Activated T-helper 2 cell treated with anti-CD3 and anti-CD28 coated beads, Interferon-gamma antibody, Interleukin-2, Interleukin-4, amounts not matched to agents 10 μg/mL and 5 μg/mL and 100 μg/mL, durations not matched to agents 14 hours and 24 hours and 36 hours (primary cell): ENCODE measurements around the gene KIAA0319L. TPM values are rescaled to one million over a fixed set of nuclear protein-coding genes. Genes with fewer than 3 reads are reported as not detected.

Experiments
- DNase-seq: peaks from one replicate; pipeline ENCODE4 v3.0.0; 2021; ENCODE audit warnings: low spot score
- H3K27ac Mint-ChIP-seq: one replicate; pipeline ENCODE4 v1.8.0; 2021; ENCODE audit warnings: mixed read lengths
- H3K27me3 Mint-ChIP-seq: one replicate; pipeline ENCODE4 v1.8.0; 2021; ENCODE audit warnings: low read depth, mixed read lengths
- H3K36me3 Mint-ChIP-seq: one replicate; pipeline ENCODE4 v1.8.0; 2021; ENCODE audit warnings: low read depth, mixed read lengths
- H3K4me1 Mint-ChIP-seq: one replicate; pipeline ENCODE4 v1.8.0; 2021; ENCODE audit warnings: low read depth, mixed read lengths
- H3K4me3 Mint-ChIP-seq: one replicate; pipeline ENCODE4 v1.8.0; 2021; ENCODE audit warnings: low read depth, mild to moderate bottlenecking, moderate library complexity, mixed read lengths
- H3K9me3 Mint-ChIP-seq: one replicate; pipeline ENCODE4 v1.8.0; 2021; ENCODE audit warnings: mixed read lengths
- intact Hi-C: fragments of 100-400 bp; cut with micrococcal nuclease; formaldehyde crosslinking; loops from one replicate; pipeline ENCODE4 v1.15.1; 2023
- total RNA-seq: library from RNA; stranded (reverse); gene quantifications from 2 replicates; pipeline ENCODE4 v1.2.3, GENCODE V29; 2022

The KIAA0319L gene
- total RNA-seq, 1 donor from 2014 or later, result 40.9 TPM

- Mint-ChIP-seq H3K4me3 (peak overlapping the region; percentile 96), H3K27me3 (no peaks in the 10 kb centered on the region), H3K4me1 (peaks cover 41% of the 10 kb centered on the region), H3K36me3 (peaks cover 28% of the 10 kb centered on the region), H3K9me3 (no peaks in the 10 kb centered on the region), H3K27ac (peak overlapping the region; percentile 76)
- intact Hi-C loops, result loop anchor here (1.0 to 2.0 kb wide), 3 partner anchors 18 to 364 kb away; partner anchors contain the start of gene SFPQ
- DNase-seq, result no peak
Measured at GRCh38 chr1:35556484-35557117, 602 bp downstream of the KIAA0319L start.

DNA sequence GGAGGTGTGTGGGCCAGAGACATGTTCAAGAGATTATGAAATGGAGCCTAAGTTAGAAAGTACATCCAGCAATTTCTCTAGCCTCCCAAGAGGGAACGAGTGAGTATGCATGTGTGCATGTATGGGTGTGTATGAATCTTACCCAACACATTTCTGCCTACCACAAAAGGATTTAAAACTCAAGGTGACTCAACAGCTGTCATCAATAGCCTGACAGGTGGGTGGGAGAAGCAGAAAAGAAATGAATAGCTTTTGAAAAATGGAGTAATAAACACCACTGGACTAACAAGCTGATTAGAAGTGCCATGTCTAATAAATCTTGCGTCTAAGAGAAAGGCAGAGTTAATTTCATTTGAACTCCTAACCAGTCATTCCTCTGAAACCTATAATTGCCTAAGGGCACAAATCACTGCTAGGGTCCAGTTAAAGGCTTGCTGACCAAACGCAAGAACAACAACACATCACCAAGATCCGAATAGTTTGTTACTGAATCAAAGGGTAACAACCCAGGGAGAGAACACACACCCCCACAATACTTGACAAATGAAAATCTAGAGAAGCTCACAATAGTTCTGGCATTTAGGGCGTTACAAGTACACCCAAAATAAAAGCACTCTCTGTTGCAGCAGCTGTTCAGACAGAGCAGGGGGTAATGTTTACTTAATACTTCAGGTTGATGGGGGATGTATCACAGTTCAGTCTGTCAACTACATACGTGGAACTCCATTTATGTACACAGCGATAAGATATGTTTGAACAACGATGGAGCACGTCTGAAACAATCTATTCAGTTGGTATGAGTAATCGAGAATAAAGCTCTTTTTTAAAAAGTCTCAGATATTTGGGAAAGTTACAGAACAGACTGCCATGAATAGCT, 1.4 kb downstream of the KIAA0319L start:
- DNase-seq, result no peak
- Mint-ChIP-seq H3K27me3 (no peaks in the 10 kb centered on the region), H3K9me3 (no peaks in the 10 kb centered on the region), H3K4me1 (peaks cover 38% of the 10 kb centered on the region), H3K36me3 (peaks cover 31% of the 10 kb centered on the region), H3K27ac (peak overlapping the region; percentile 76), H3K4me3 (peak overlapping the region; percentile 96)
- intact Hi-C loops, result loop anchor here (2.0 kb wide), 2 partner anchors 17 to 363 kb away; partner anchors contain the start of gene SFPQ

DNA sequence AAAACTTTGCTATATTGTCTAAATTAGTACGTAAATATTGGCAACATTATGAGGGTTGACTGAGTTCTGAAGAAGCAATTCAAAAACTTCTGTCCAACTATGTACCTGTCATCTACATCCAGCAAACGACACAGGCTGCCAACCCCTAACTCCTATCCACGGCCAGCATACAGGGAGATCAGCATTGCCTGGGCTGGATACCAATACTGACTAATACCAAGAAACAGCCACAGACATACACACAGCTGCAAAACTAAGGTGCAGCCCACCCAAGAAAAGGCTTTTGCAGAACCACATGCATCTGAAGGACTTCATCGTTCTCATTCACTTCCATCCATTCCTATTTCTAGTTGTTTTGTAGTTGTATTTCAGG, 2.0 kb downstream of the KIAA0319L start:
- intact Hi-C loops, result no loop called here
- Mint-ChIP-seq H3K4me1 (peaks cover 38% of the 10 kb centered on the region), H3K9me3 (no peaks in the 10 kb centered on the region), H3K36me3 (peaks cover 33% of the 10 kb centered on the region), H3K4me3 (peak overlapping the region; percentile 96), H3K27me3 (no peaks in the 10 kb centered on the region), H3K27ac (peak overlapping the region; percentile 38)
- no peak for DNase-seq

- no peaks in the 10 kb centered on the region for H3K9me3 Mint-ChIP-seq
- no peaks in the 10 kb centered on the region for H3K27me3 Mint-ChIP-seq
- H3K4me1 Mint-ChIP-seq, result peaks cover 41% of the 10 kb centered on the region
- DNase-seq, result no peak
- no peak overlapping the region for H3K4me3 Mint-ChIP-seq
- no peak overlapping the region for H3K27ac Mint-ChIP-seq
- intact Hi-C loops, result no loop called here
- peaks cover 39% of the 10 kb centered on the region for H3K36me3 Mint-ChIP-seq
Measured at GRCh38 chr1:35554266-35555211, 2.7 kb downstream of the KIAA0319L start.

DNA sequence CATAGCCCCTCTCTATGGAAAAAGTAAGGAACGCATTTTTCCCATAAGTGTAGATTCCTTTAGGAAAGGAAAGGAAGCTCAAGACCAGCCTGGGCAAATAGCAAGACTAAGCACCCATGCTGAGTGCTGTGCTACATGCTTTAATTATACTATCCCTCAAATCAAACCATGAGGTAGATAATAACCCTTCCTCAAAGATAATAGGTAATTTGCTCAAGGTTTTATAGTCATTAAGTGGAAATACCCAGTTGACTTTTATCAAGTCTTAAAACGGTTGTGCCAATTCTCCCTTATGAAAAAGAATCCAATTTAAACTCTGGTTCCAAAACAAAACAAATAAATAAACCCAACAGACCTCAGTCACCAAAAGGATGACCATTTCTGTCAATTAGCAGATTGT, 3.4 kb downstream of the KIAA0319L start:
- Mint-ChIP-seq H3K4me1 (peaks cover 39% of the 10 kb centered on the region), H3K4me3 (no peak overlapping the region), H3K27me3 (no peaks in the 10 kb centered on the region), H3K36me3 (peaks cover 44% of the 10 kb centered on the region), H3K27ac (no peak overlapping the region), H3K9me3 (no peaks in the 10 kb centered on the region)
- no peak for DNase-seq
- intact Hi-C loops, result no loop called here

DNA sequence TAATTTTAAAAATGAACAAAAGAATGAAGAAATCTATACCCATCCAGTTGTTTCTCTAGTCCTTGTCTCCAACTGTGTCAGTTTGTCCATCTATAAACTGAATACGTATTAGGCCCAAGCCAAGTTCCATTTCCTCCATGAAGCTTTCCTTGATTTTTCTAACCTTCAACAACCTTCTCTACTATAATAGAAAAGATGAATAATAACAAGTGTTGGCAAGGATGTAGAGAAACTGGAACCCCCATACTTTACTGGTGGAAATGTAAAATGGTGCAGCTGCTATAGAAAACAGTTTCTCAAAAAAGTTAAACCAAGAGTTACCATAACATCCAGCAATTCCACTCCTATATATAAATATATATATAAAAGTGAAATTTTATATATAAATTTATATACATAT, 10.6 kb downstream of the KIAA0319L start:
- H3K27me3 Mint-ChIP-seq, result no peaks in the 10 kb centered on the region
- no peak overlapping the region for H3K27ac Mint-ChIP-seq
- H3K36me3 Mint-ChIP-seq, result peaks cover 58% of the 10 kb centered on the region
- H3K4me3 Mint-ChIP-seq, result no peak overlapping the region
- no peaks in the 10 kb centered on the region for H3K9me3 Mint-ChIP-seq
- no peak for DNase-seq
- intact Hi-C loops, result no loop called here
- peaks cover 21% of the 10 kb centered on the region for H3K4me1 Mint-ChIP-seq

- H3K4me1 Mint-ChIP-seq, result peaks cover 25% of the 10 kb centered on the region
- H3K36me3 Mint-ChIP-seq, result peaks cover 65% of the 10 kb centered on the region
- intact Hi-C loops, result loop anchor here (1.0 to 5.0 kb wide), 2 partner anchors 94 to 353 kb away; partner anchors contain the start of gene SFPQ
- no peak overlapping the region for H3K27ac Mint-ChIP-seq
- no peak for DNase-seq
- H3K4me3 Mint-ChIP-seq, result no peak overlapping the region
- no peaks in the 10 kb centered on the region for H3K9me3 Mint-ChIP-seq
- H3K27me3 Mint-ChIP-seq, result no peaks in the 10 kb centered on the region
Measured at GRCh38 chr1:35544976-35545375, 12.2 kb downstream of the KIAA0319L start.

GRCh38 chr1:35539824-35540261, 17.4 kb downstream of the KIAA0319L start:
- no peaks in the 10 kb centered on the region for H3K27me3 Mint-ChIP-seq
- H3K4me3 Mint-ChIP-seq, result no peak overlapping the region
- intact Hi-C loops, result loop anchor here (1.0 to 5.0 kb wide), 3 partner anchors 17 to 348 kb away; partner anchors contain the start of genes KIAA0319L, NCDN and SFPQ
- H3K36me3 Mint-ChIP-seq, result peaks cover 44% of the 10 kb centered on the region
- no peaks in the 10 kb centered on the region for H3K9me3 Mint-ChIP-seq
- H3K27ac Mint-ChIP-seq, result peak overlapping the region; percentile 85
- DNase-seq, result no peak
- H3K4me1 Mint-ChIP-seq, result peaks cover 44% of the 10 kb centered on the region

DNA sequence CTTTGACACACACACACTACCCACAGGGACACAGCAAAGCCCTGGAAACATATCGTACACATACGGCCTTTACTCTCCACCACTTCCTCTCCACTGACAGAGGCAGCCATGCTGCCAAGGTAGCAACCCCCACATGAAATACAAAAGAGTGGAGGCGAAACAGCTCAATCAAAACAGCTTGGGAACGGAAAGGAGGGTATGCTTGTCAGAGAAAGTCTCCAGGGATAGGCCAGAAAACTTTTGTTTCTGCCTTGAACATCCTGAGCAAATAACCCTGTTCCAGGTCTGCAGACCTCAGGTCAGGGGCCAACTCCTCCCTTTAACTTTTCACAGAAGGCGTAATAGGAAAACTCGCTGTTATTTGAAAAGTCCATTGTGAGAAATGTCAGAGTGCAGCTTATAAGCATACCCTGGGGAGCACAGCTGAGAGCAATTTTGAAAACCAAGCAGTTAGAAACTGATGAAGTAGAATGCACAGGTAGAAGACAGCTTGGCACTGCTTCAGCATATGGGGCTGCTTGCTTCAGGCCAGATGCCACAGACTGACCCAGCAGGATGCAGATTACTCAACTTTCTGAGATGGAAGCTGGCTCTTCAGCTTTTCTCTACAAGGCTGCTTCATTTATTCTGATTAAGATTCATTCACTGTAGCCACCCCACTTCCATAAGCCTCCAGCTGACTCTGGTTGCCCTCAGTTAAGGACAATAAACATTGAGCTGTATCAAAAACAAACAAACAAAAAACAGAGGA, 18.0 kb downstream of the KIAA0319L start:
- Mint-ChIP-seq H3K27ac (peak overlapping the region; percentile 85), H3K4me1 (peaks cover 44% of the 10 kb centered on the region), H3K4me3 (peak overlapping the region; percentile 62), H3K36me3 (peaks cover 45% of the 10 kb centered on the region), H3K9me3 (no peaks in the 10 kb centered on the region), H3K27me3 (no peaks in the 10 kb centered on the region)
- intact Hi-C loops, result loop anchor here (1.0 to 2.0 kb wide), 2 partner anchors 18 to 33 kb away; partner anchors contain the start of genes KIAA0319L and NCDN
- DNase-seq, result peak; percentile 38

- intact Hi-C loops, result loop anchor here (2.0 kb wide), 1 partner anchor 19 kb away; the partner anchor contains the start of genes KIAA0319L and NCDN
- peak overlapping the region; percentile 13 for H3K27ac Mint-ChIP-seq
- no peaks in the 10 kb centered on the region for H3K27me3 Mint-ChIP-seq
- peaks cover 3% of the 10 kb centered on the region for H3K9me3 Mint-ChIP-seq
- DNase-seq, result no peak
- peaks cover 49% of the 10 kb centered on the region for H3K36me3 Mint-ChIP-seq
- H3K4me3 Mint-ChIP-seq, result no peak overlapping the region
- peaks cover 45% of the 10 kb centered on the region for H3K4me1 Mint-ChIP-seq
Measured at GRCh38 chr1:35537806-35538205, 19.4 kb downstream of the KIAA0319L start.

- intact Hi-C loops, result no loop called here
- H3K27me3 Mint-ChIP-seq, result no peaks in the 10 kb centered on the region
- DNase-seq, result no peak
- H3K9me3 Mint-ChIP-seq, result peaks cover 5% of the 10 kb centered on the region
- H3K4me1 Mint-ChIP-seq, result peaks cover 42% of the 10 kb centered on the region
- no peak overlapping the region for H3K4me3 Mint-ChIP-seq
- peaks cover 57% of the 10 kb centered on the region for H3K36me3 Mint-ChIP-seq
- H3K27ac Mint-ChIP-seq, result no peak overlapping the region
Measured at GRCh38 chr1:35536556-35537162, 20.5 kb downstream of the KIAA0319L start.
